Mesendoderm (in vitro differentiated cells): ENCODE measurements around the gene TDP1.

ENCODE experiments used
- DNase-seq: peaks from one replicate; pipeline ENCODE4 v3.0.0; 2013
- H2AK5ac ChIP-seq: 2 replicates; pipeline ENCODE4 v1.6.1; 2013; ENCODE audit warnings: low read length, inconsistent platforms
- H2BK120ac ChIP-seq: 2 replicates; pipeline ENCODE4 v1.6.1; 2013; ENCODE audit warnings: low read depth, mild to moderate bottlenecking, low read length, moderate library complexity, mixed read lengths
- H2BK15ac ChIP-seq: replicated peaks from 2 replicates; pipeline ENCODE4 v1.6.1; 2013; ENCODE audit warnings: low read depth, mild to moderate bottlenecking, moderate library complexity
- H2BK5ac ChIP-seq: 2 replicates; pipeline ENCODE4 v1.6.1; 2013; ENCODE audit warnings: low read length, inconsistent platforms
- H3K18ac ChIP-seq: 2 replicates; pipeline ENCODE4 v1.6.1; 2013; ENCODE audit warnings: mild to moderate bottlenecking, low read length, mixed read lengths
- H3K23ac ChIP-seq: one replicate; pipeline ENCODE4 v1.6.1; 2013; ENCODE audit warnings: low read length
- H3K27ac ChIP-seq: 2 replicates; pipeline ENCODE4 v1.5.1; 2013; ENCODE audit warnings: low read depth, mild to moderate bottlenecking, inconsistent platforms, low read length, moderate library complexity
- H3K27me3 ChIP-seq: 2 replicates; pipeline ENCODE4 v1.6.1; 2013; ENCODE audit warnings: low read length, control low read depth, mild to moderate bottlenecking, inconsistent platforms; ENCODE audit not compliant: insufficient read depth, poor library complexity
- H3K36me3 ChIP-seq: 2 replicates; pipeline ENCODE4 v1.6.1; 2013; ENCODE audit warnings: low read length, inconsistent platforms; ENCODE audit not compliant: control insufficient read depth, insufficient read depth
- H3K4ac ChIP-seq: one replicate; pipeline ENCODE4 v1.6.1; 2013; ENCODE audit warnings: low read depth, mild to moderate bottlenecking, low read length, moderate library complexity
- H3K4me1 ChIP-seq: 2 replicates; pipeline ENCODE4 v1.6.1; 2013; ENCODE audit warnings: low read depth, low read length, inconsistent platforms; ENCODE audit not compliant: control insufficient read depth
- H3K4me2 ChIP-seq: 2 replicates; pipeline ENCODE4 v1.6.1; 2013; ENCODE audit warnings: low read length
- H3K4me3 ChIP-seq: 2 replicates; pipeline ENCODE4 v1.5.1; 2013; ENCODE audit warnings: mild to moderate bottlenecking, low read length
- H3K56ac ChIP-seq: one replicate; pipeline ENCODE4 v1.6.1; 2013; ENCODE audit warnings: low read length
- H3K79me1 ChIP-seq: 2 replicates; pipeline ENCODE4 v1.6.1; 2013; ENCODE audit warnings: low read length, inconsistent platforms
- H3K79me2 ChIP-seq: 2 replicates; pipeline ENCODE4 v1.6.1; 2013; ENCODE audit warnings: mild to moderate bottlenecking, low read length; ENCODE audit not compliant: control insufficient read depth, insufficient read depth
- H3K9ac ChIP-seq: 2 replicates; pipeline ENCODE4 v1.6.1; 2013; ENCODE audit warnings: low read length, inconsistent platforms
- H4K5ac ChIP-seq: one replicate; pipeline ENCODE4 v1.6.1; 2013; ENCODE audit warnings: low read length
- H4K8ac ChIP-seq: one replicate; pipeline ENCODE4 v1.6.1; 2013; ENCODE audit warnings: low read depth, mild to moderate bottlenecking, control low read depth, low read length, moderate library complexity
- WGBS: extraction: QIAGEN DNeasy Blood & Tissue Kit; methylation state at CpG from one replicate; pipeline ENCODE4 v1.1.7; 2013; ENCODE audit warnings: low lambda C conversion rate, missing lambda C conversion rate; ENCODE audit not compliant: insufficient coverage; ENCODE audit errors: extremely low coverage; 5-methylcytosine and 5-hydroxymethylcytosine counted together

TDP1 gene

DNA sequence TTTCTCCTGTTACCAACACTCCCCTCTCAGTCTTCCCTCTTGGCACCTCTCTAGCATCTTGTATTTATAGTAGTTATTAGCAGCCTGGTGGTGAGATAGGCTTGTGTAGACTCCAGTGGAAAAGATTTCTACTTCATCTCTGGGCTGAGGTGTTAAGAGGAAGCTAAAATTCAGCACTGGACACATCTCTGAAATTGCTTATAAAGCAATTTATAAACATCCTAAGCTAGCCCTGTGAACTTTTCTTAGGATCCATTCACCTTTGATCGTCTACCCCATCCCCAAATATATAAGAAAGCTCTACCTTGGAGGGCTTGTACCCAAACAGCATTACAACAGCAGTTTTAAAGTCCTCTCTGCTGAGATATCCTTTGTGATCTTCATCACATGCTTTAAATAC is 2.1 kb upstream of the TDP1 start:
- Histone ChIP-seq H3K27me3 (no peaks in the 10 kb centered on the region), H4K8ac (no peak overlapping the region), H3K56ac (peak overlapping the region; percentile 44), H3K4me1 (no peaks in the 10 kb centered on the region), H3K23ac (no peak overlapping the region), H4K5ac (no peak overlapping the region), H3K4me2 (no peak overlapping the region), H3K79me1 (peaks cover 9% of the 10 kb centered on the region), H2BK15ac (no peak overlapping the region), H3K18ac (no peak overlapping the region), H2BK120ac (no peak overlapping the region), H2BK5ac (no peak overlapping the region), H2AK5ac (no peak overlapping the region), H3K4ac (no peak overlapping the region), H3K9ac (peak overlapping the region; percentile 57), H3K27ac (no peak overlapping the region), H3K79me2 (peaks cover 12% of the 10 kb centered on the region), H3K4me3 (no peak overlapping the region), H3K36me3 (no peaks in the 10 kb centered on the region)
- no peak for DNase-seq
- WGBS: no CpG with 5 or more reads among the region's 1 CpG

DNA sequence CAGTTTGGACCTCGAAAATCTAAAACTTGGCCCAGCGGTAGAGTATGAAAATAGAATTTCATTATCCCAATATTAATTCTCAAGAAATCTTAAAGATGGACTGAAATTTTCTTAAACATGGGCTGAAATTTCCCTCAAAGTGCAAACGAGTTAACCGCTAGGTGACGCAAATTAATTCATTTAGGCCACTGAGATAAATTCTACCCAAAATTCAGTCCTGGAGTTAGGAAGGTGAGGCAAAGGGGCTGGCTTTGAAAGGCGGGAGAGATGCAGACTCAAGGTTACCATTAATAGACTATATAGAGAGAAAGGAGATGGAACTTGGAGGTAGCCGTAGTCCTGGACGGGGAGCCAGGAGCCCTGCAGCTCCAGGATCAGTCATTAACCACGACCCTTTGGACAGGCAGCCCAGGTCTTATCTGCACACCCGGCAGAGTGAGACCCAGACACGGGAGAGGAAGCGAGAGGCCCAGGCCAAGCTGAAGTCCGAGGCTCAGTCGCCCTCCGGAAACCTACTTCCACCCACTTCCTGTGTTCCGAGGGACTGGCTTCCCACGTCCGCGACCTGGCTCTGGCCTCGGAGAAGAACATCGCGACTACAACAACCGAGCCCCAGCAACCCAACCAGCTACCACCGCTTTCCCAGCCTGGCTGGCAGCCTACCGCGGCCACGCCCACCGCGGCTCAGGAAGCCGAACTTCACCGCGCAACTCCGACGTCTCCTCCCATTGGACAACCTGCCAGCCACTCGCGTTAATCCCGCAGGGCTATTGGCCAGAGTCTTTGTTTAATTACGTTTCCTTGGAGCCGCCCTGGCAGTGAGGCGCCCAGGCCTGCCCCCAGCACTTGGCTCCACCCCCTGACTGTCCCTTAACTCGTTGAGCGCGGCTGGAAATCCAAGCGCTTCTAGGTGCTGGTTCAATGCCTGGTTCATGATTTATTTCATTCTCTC is 1.4 kb upstream of the TDP1 start, which contains the start of gene EFCAB11:
EFCAB11 (minus strand) TSS at position 661 of the 952 bp plus-strand sequence; CDS start at position 591, 70 bp downstream.
- Histone ChIP-seq H3K27me3 (no peaks in the 10 kb centered on the region), H4K5ac (no peak within 1 kb of the TSS), H3K4me3 (peak within 1 kb of the TSS; percentile 90), H3K18ac (peak within 1 kb of the TSS; percentile 1), H3K56ac (peak within 1 kb of the TSS; percentile 98), H4K8ac (peak within 1 kb of the TSS; percentile 30), H3K79me1 (peaks cover 9% of the 10 kb centered on the region), H3K4ac (peak within 1 kb of the TSS; percentile 10), H3K79me2 (peaks cover 12% of the 10 kb centered on the region), H2BK120ac (no peak within 1 kb of the TSS), H2BK5ac (peak within 1 kb of the TSS; percentile 67), H3K4me2 (peak within 1 kb of the TSS; percentile 85), H3K4me1 (no peaks in the 10 kb centered on the region), H3K23ac (peak within 1 kb of the TSS; percentile 12), H3K36me3 (no peaks in the 10 kb centered on the region), H2AK5ac (no peak within 1 kb of the TSS), H3K9ac (peak within 1 kb of the TSS; percentile 95), H3K27ac (peak within 1 kb of the TSS; percentile 83), H2BK15ac (no peak within 1 kb of the TSS)
- DNase-seq: peak; percentile 100
- WGBS: no CpG with 5 or more reads among the region's 44 CpGs

DNA sequence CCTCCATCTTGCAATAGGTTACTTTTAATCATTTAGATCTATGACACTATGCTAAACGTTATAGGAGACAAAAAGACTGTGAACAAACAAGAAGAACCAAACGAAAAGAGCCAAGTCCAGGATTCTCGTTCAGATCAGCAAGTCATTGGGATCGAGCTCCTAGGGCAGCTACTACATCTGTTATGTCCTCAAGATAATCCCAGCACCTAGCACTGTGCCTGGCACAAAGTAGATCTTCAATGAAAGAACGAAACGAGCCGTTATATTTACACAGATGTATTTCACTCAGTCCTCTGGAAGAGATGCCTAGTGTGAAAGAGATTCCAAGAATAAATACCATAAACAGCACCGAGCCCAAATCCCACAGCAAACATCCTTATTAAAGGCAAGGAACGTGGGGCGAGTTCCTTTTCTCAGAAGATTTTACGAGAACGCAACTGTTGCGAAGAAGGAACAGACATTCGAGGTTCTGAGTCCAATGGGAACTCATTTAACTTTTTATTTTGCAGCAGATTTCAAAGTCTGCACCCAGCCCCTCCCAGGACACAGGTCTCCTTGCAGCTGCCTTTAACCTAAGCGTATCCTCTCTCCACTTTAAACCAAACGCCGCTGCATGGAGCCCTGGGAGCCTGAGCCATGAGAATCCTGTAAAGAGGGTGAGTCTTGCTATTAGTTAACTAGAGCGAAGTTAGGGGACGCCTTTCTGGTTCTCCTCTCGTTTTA is 544 bp upstream of the TDP1 start:
- Histone ChIP-seq H2BK15ac (no peak overlapping the region), H3K79me1 (peaks cover 9% of the 10 kb centered on the region), H3K23ac (no peak overlapping the region), H3K36me3 (no peaks in the 10 kb centered on the region), H3K4ac (peak overlapping the region; percentile 10), H2BK120ac (no peak overlapping the region), H3K56ac (peak overlapping the region; percentile 86), H4K5ac (no peak overlapping the region), H3K27ac (no peak overlapping the region), H3K27me3 (no peaks in the 10 kb centered on the region), H3K4me3 (peak overlapping the region; percentile 50), H3K18ac (peak overlapping the region; percentile 1), H2BK5ac (no peak overlapping the region), H3K4me1 (no peaks in the 10 kb centered on the region), H3K79me2 (peaks cover 12% of the 10 kb centered on the region), H4K8ac (peak overlapping the region; percentile 30), H3K4me2 (peak overlapping the region; percentile 85), H3K9ac (peak overlapping the region; percentile 84), H2AK5ac (no peak overlapping the region)
- no peak for DNase-seq
- WGBS: no CpG with 5 or more reads among the region's 20 CpGs

DNA sequence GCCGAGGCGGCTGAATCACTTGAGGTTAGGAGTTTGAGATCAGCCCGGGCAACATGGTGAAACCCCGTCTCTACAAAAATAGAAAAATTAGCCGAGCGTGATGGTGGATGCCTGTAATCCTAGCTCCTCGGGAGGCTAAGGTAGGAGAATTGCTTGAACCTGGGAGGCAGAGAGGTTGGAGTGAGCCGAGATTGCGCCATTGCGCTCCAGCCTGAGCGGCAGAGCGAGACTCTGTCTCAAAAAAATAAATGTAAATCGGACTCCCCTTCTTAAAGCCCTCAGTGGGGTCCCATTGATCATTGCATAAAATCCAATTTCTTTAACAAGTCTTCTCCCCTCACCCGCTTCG is 908 bp downstream of the TDP1 start:
- Histone ChIP-seq H3K9ac (peak overlapping the region; percentile 77), H4K5ac (no peak overlapping the region), H3K4me1 (no peaks in the 10 kb centered on the region), H3K23ac (peak overlapping the region; percentile 0), H3K36me3 (no peaks in the 10 kb centered on the region), H3K4ac (no peak overlapping the region), H2BK120ac (no peak overlapping the region), H3K56ac (peak overlapping the region; percentile 87), H3K79me2 (peaks cover 12% of the 10 kb centered on the region), H3K4me3 (peak overlapping the region; percentile 92), H3K4me2 (peak overlapping the region; percentile 65), H3K79me1 (peaks cover 13% of the 10 kb centered on the region), H2BK5ac (no peak overlapping the region), H2AK5ac (no peak overlapping the region), H3K27ac (no peak overlapping the region), H2BK15ac (no peak overlapping the region), H3K27me3 (no peaks in the 10 kb centered on the region), H3K18ac (no peak overlapping the region), H4K8ac (no peak overlapping the region)
- no peak for DNase-seq
- WGBS: no CpG with 5 or more reads among the region's 15 CpGs

DNA sequence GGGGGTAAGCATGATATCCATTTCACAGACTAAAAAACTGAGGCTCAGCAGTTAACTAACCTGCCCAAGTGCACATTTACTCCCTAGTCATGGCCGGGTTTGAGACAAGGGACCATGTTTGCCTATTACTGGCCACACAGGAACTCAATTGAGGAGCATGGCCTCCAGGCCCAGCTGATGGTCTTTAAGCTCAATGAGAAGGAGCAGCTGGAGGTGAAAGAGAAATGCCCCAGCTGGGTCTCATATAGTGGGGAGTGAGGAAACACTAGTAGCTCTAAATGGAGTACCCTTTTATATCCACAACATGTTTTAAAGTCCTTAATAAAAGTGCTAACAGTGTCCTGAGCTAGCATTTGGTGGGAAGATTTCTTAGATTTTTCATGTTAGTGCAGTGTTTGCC is 1.6 kb downstream of the TDP1 start:
- Histone ChIP-seq H3K4me1 (no peaks in the 10 kb centered on the region), H2BK15ac (no peak overlapping the region), H3K4me3 (no peak overlapping the region), H3K56ac (peak overlapping the region; percentile 22), H3K23ac (no peak overlapping the region), H2AK5ac (no peak overlapping the region), H3K18ac (no peak overlapping the region), H2BK120ac (no peak overlapping the region), H3K9ac (peak overlapping the region; percentile 12), H3K4ac (no peak overlapping the region), H3K27ac (no peak overlapping the region), H3K79me2 (peaks cover 12% of the 10 kb centered on the region), H3K79me1 (peaks cover 13% of the 10 kb centered on the region), H3K27me3 (no peaks in the 10 kb centered on the region), H2BK5ac (no peak overlapping the region), H3K36me3 (no peaks in the 10 kb centered on the region), H4K5ac (no peak overlapping the region), H3K4me2 (no peak overlapping the region), H4K8ac (no peak overlapping the region)
- DNase-seq: no peak
- WGBS: no CpG with 5 or more reads among the region's 1 CpG
